COLO829 (cell line): ENCODE results near the gene PARD3B.

Experiments used
- DNase-seq: peaks from one replicate; pipeline ENCODE4 v3.0.0; 2012; ENCODE audit warnings: low spot score

The PARD3B gene

DNA sequence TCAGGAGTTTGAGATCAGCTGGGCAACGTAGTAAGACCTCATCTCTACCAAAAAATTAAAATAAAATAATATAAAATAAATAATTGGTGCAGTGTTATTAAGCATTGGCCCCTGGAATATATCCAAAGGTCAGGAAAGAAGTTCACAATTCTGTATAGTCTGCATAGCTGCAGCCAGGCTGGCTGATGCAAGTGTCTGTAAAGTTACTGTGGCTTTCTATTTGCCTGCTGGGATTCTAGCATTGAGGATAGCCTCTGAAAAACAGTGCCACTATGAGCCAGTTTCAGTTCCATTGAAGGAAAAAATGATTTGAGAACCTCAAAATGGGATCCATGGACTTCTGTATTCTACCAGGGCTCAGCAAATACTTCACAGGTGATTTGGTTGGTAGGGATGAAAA is 208.6 kb downstream of the PARD3B start:
- no peak for DNase-seq

DNA sequence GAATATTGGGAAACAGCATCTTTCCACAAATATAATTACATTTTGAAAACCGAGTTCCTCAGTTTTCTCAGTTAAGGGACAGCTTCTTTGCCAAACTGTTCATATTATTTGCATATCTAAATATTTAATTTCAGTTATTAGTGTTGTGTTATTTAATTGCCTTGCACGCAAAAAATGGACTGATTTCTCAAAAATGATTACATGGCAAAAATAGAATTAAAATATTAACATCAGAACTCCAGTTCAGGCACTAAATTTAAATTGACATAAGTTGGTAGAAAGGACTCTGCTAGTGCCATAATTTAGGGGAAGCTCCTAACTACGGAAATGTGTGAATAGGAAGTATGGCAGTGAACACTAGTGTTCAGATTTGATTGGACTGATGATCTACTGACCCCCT is 209.6 kb downstream of the PARD3B start:
- no peak for DNase-seq

DNA sequence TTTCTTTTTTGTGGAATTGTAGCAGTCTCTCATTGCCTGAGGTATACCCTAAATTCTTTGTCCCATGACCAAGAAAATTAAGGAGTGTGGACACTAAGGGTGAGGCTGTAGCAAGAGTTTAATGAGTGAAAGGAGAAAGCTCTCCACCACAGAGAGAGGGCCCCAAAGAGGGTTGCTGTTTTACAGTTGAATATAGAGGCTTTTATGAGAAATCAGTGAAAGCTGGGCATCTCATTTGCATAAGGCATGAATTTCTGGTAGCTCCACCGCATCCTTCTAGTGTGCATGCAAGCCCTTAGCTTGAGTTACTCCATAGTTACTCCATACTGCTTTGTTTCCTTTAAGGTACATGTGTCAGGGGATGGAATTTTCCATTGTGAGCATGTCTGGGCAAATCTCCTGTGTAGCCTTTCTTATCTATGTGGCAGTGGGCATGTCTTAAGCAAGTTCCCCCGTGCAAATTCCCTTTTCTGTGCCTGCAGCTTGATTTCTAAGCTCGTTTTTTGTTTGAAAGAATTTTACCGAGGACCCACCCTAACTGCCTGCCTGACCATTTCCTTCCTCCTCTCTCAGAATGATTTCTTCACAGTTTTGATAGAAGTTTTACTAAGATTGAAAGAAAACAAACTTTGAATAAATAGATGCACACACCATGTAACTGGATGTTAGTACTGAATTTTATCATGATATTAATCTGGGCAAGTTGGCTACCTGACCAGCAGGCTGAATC is 218.9 kb downstream of the PARD3B start:
- DNase-seq = no peak

DNA sequence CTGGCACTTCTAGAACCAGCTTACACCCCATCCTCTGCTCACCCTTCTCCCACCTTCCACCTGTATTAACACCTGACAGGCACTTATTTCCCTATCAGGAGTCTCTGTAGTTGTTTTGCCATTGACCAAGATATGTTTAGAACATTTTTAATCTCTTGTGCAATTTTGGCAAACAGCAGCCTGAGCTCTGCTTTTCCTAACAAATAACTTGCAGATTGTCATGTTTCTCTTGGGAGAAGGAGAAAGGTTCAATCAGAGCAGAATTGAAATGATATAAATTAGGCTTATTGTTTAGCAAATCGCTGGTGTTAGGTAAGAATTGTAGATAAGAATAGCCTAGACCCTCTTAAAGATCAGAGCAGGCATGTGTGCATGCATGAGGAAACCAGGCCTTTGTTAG is 225.5 kb downstream of the PARD3B start:
- no peak for DNase-seq

DNA sequence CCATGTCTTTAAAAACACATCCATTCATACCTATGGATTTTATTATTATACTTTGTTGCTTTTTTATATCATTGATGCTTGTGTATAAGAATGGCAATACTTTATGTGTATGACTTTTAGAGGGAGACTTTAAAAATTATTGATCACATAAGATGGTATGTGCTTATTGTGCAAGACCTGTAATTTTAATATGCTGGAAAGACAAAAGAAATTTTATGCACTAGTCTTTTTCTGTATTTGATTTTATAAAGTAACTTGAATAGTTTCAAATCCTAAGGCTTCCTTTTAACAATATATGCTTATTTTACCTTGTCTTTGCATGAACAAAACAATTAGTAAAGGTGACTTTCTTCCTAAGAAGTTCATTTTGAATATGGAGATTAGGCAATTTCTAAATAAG is 226.4 kb downstream of the PARD3B start:
- DNase-seq = no peak

DNA sequence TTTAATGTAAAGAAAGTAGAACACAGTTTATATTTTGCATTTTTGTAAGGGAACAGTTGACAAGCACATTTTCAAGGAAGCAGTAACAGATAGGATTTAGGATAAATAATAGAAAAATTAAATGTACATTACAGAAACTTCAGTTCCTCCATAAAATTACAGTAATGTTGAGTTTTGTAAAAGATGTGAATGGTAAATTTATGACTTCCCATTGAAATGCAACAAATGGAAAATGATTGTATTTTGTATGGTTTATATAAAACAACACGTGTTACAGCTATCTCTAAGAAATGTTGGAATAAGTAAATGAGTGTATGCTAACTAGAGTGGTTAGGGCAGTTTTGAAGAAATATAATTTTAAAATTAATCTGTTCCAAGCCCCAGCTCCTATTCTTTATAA is 227.3 kb downstream of the PARD3B start:
- no peak for DNase-seq

DNA sequence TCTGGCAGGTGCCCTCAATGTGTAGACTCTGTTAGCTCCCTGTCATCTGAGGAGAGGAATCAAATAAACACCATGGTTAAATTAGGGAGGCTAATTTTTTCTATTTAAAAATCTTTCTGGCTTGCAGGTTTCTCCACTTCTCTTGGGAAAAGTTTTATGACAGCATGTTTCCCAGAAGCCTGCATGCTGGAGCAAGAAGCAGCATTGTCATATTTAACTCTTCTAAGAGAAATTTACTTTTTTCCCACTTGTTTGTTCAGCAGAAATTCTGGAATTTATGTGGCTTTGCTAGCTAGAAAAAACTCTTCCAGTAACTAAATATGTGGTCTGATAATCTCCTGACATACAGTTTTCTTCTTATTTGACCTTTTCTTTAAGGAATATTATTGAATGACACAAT is 230.5 kb downstream of the PARD3B start:
- DNase-seq = no peak

DNA sequence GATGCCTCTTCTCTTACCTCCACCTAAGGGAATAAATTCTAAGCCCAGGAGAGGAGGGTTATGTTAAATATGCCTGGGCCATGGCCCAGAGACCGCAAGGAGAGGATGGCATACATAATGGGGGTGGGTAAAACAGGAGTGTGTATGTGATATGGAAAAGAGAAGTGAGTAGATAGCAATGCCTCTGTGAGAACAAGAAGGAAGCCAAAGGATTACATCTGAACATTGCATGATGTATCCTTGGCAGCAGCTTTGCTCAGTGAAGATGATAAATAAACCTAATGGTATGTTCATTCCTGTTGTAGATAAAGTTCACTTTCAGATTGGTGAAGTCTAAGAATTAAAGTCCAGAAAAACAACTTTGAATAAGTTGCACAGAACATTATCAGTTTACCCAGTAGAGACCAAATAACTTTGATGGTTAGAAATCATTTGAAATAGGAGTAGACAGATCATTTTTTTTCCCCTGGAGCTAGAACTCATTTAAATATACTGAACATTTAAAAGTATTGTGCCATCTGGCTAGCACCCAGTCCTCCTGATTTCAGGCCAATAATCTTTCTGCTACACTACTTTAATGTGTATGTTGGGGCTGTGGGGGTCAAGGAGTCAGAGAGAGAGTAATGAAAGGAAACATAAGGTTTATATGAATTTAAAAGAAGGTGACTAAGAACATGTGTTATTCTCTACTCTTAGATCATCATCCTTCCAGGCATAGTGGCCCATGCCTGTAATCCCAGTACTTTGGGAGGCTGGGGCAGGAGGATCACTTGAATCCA is 231.7 kb downstream of the PARD3B start:
- DNase-seq = no peak

DNA sequence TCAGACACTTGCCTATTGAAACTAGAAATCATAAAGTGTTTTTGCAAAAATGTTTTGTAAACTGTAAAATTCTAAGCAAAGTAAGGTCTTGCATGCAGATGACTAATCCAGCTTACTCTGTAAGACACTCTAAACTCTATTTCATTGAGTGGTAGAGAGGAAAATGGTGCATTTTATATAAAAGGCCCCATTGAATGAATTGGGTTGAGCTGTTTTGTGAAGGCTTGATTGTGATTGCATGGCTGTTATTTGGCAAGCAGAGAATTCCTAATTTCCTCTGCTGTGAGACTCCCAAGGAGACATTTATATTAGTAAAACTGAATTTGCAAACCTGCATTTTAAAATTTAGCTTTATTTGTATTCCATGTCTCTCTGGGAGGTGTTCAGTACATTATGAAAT is 234.5 kb downstream of the PARD3B start:
- peak; percentile 11 for DNase-seq

DNA sequence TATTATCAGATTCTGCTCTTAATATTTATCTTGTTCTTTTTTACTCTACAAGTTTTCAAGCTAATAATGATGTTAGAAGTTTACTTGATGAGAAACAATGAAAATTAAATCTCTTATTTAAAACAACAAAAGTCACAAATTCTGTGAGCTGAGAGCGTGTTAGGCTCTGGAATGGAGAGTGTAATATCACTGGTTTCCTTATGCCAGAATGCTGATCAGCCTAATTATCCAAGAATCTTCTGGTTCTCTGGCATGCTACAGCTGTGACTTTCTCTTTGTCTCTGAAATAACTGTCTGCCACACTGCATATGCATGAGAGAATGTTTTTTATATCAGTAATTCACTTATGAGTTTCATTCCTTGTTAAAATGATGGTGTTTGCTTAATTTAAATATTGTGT is 236.7 kb downstream of the PARD3B start:
- no peak for DNase-seq

DNA sequence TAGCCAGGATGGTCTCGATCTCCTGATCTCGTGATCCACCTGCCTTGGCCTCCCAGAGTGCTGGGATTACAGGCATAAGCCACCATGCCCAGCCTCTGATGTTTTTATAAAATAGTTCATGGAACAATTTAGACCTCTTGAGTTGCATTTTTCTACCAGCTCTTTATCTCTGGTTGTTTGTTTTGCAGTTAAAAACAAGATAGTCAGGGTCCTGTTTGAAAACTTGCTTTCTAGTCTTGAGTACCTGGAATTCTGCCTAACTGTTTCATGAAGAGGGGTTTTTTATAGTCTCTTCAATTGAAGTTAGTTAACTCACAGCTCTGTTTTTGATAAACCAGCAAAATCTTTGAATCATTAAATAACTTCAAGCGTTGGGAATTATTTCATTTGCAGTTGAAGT is 244.8 kb downstream of the PARD3B start:
- no peak for DNase-seq

DNA sequence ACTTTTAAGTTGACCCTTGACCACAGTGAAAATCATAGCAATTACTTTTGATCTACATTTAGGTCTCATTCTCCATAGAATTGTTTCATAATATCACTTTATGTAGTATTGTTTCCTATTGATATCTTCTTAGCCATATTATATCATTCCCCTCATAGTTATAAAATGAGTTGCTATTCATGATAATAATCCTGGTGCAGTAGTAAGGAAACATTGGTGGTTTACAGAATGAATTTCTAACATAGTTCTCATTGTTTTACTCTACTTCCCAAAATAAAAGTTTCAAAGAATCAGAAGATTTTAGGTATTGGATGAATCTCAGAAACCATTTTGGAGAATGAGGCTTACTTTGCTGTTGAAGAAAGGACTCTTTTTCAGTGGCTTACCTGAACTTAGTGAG is 246.0 kb downstream of the PARD3B start:
- no peak for DNase-seq

DNA sequence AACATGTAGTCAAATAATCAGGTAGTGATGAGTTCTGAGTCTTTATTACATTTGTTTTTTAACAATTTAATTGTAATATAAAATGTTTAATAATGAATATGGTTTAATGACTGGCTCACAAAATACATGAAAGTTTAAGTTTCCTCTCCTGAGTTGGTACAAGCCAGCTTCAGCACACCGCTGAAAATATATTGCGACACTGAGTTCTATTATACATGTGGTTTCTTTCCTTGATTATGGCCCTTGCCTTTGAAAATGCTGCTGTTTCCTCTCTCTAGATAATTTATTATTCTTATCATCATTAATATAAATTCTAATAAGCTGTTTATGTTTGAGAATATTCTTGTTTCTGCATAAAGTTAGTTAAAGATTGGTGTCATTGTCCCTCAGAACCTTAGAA is 249.3 kb downstream of the PARD3B start:
- no peak for DNase-seq

DNA sequence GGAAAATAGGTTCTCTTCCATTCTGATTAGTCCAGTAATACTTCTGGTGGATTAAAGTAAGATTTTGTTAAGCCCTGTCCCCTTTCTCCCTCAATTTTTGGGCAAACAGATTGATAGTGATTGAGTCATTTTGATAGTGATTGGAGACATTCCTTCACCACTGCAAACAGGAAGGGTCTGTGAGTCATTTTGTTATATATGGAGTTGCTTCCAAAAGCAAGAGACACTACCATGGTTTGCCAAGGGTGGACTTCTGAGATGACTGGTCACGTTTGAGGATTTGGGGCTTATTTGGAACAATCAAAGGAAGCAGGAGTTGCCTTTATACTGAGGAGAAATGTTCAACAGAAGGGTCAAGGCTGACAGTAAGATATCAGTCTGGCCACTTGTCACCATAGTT is 249.9 kb downstream of the PARD3B start:
- DNase-seq = no peak

DNA sequence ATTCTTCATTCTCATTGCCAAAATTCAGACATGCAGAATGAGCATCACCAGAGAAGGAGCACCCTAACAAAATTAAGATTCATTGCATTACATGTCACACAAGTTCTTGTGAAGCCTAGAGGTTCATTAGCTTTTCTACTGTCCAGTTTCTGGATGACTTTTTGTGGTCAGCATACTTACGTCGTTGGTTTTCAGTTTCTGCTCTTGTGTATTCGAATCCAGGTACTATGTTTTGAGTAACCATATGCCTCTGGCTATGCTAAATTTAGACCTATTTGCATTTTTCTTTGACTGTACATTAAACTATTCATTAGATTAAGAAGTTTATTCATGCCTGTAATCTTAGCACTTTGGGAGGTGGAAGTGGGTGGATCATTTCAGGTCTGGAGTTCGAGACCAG is 251.3 kb downstream of the PARD3B start:
- no peak for DNase-seq

DNA sequence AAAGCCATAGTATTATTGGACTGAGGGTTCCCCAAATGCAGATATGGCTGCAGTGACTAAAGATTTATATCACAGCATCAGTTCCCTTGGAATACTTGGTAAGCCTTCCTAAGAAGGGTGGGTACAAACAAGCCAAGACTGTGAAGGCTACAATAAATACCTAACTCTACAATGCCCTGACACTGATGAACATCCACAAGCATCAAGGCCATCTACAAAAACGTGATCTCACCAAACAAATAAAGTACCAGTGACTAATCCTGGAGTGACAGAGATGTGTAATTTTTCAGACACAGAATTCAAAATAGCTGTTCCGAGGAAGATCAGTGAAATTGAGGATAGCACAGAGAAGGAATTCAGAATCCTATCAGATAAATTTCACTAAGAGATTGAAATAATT is 254.5 kb downstream of the PARD3B start:
- no peak for DNase-seq

DNA sequence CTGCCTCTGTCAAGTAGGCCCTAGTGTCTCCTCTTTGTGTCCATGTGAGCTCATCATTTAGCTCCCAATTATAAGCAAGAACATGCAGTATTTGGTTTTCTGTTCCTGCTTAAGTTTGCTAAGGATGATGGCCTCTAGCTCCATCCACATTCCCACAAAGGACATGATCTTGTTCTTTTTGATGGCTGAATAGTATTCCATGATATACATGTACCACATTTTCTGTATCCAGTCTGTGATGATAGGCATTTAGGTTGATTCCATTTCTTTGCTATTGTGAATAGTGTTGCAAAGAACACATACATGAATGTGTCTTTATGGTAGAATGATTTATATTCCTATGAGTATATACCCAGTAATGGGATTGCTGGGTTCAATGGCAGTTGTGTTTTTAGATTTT is 263.2 kb downstream of the PARD3B start:
- DNase-seq = no peak

DNA sequence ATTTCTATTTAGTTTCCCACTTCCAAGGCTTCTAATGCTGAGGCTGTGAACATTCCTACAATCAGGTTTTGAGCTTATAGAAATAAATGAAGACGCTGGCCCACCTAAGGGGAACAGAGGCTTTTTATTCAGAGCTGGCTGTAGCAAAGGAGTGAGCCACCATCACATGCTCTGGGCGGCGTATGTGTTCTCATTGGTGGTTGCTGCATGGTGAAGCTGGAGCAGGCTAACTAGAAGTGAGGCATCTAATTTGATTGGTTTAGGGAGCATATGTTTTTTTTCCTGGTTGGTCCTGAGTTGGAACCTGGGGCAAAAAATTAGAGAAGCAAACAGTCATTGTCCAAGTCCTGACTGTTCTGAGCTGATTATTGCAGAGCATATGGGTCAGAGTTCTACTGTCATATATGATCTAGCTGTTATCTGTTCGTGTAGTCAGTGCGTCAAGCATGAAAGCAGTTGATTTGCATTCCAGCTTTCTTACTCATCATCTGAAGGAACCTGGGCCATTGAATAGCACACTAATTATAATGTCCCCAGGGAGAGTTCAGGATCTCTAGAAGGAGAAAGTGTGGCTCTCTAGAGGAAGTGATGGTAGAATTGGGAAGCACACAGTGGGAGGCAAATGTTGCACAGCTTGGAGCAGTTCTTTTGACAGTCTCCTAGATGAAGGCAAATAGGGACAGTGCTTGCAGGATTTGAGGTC is 279.6 kb downstream of the PARD3B start:
- peak; percentile 38 for DNase-seq

DNA sequence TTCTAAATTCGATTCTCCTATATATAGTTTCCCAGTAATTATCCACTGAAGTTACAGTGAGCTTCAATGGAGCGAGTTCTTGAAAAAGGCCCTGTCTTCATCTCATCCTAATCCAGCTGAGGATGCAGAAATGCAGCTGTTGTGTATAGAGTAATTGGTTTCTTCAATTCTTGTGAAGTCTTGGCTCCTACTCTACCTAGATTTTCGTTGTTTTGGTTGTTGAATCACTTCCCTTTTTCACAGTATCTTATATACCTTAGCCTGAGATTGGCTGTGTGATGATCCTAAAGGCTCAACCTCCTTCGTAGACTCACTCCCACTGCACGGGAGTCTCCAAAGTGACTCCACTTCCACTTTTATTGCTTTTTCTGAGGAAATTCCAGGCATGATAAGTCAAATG is 280.4 kb downstream of the PARD3B start:
- DNase-seq = no peak

DNA sequence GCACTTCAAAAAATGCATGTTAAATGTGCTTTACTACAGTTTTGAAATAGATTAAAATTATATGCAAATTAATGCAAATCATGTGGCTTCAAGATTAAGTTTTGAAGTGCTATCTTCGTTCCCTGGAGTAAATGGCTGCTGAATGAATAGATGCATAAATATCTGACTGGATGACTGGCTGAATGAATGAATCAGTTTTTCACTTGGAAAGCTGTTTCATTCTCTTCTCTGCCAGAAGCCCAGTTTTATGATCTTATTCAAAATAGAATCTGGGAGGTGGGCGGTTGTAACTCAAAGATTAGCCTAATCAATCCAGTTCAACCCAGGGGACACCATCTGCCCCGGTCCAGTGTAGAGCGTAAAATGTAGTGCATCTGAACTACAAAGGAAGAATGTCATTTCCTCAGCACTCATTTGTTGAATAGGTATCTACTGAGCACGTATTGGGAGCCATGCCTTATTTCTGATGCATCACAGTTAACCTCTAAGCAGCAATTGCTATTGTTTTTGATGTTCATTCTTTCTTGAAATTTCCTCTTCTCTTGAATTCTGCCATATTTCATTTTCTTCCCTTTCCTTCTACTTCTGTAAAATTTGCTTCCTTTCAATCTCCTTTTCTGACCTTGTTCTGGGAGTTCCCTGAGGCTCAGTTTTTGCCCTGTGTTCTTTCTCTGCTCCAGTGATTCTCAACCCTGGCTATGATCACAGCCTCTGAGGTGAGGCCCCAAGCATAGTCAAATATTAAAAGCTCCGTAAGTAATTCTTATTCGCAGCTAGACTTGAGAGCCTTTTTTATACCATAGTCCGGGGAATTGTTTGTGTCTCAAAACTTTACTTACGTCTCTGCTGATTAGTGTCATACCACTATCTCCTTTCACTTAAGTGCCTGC is 282.7 kb downstream of the PARD3B start:
- no peak for DNase-seq

DNA sequence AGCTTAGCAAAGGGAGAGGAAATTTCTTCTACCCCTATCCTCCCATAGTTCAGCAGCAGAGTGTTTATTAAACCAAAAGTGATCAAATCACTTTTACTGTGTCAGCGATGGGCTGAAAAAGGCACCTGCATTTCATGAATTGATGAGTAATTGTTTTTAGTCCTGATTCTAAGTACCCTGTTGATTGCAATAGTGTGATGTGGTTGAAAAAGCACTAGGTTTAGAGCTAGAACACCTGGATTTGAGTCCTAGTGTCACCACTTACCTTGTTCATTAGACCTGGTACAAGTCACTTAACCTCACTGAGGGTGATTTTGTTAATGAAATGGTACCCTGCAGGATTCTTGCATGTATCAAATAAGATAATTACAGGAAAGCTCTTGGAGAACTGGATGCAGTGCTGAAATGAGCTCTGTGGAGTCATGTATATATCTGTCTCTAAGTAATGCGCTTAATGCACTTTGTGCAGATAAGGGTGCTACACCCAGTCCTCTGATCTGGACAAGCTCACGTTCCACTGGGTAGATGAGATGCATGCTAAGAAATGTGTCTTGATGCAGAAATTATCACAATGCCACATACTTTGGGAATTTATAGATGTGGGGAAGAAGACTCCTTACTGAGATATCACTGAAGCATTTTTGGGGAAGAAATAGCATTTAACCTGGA is 289.6 kb downstream of the PARD3B start:
- no peak for DNase-seq

DNA sequence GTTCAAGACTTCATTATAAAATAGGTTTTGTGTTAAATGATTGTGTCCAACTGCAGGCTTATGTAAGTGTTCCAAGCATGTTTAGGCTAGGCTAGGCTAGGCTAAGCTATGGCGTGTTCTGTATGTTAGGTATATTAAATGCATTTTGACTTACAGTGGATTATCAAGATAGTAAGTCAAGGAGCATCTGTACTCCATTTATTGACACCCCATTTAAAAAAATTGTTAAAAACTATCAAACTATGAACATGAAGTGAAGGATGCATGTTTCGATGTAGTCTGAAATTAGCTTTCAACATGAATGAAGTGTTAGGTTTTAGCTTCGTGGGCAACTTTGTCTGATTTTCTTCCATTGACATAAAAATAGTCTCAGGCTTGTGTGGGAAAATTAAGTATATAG is 290.5 kb downstream of the PARD3B start:
- no peak for DNase-seq
